ENCODE results near the gene DBP.
A peak's percentile ranks its signal among the peaks of the same experiment; 100 is the strongest.
"Not testable (repeated sequence)": the region's sequence is repeated elsewhere in the genome, so short reads cannot be mapped to it uniquely, and the experiment has no call there.

DBP gene

GRCh38 chr19:48668332-48668731, 31.2 kb upstream of the DBP start:
- DNase-seq (ENCODE audit: low read depth in 2 of 2, low spot score in 1 of 2) = no peak

GRCh38 chr19:48665786-48666185, 28.6 kb upstream of the DBP start:
- DNase-seq (ENCODE audit: low read depth in 2 of 2, low spot score in 1 of 2) = no peak

- DNase-seq (ENCODE audit: low read depth in 2 of 2, low spot score in 1 of 2) = no peak
Measured at GRCh38 chr19:48664476-48664875, 27.3 kb upstream of the DBP start.

DNA sequence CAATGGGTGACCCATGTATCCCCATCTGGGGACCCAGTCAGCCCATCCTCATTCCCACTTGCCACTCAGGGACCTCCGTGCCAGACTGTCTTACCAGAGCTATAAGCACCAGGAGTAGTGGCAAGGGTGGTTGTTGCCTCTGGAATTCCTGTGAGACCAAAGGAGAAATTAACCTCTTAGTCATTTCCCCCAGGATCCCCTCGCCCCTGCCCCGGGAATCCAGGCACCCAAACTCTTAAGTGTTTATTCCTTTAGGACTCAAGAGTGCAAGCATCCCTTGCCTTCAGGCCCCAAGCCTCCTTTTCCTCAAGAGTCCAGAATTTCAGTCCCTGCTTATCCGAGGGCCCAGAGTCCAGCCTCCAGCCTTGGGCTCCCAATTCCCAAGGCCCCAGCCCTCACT, 26.5 kb upstream of the DBP start:
- no peak for DNase-seq (ENCODE audit: low read depth in 2 of 2, low spot score in 1 of 2)

DNA sequence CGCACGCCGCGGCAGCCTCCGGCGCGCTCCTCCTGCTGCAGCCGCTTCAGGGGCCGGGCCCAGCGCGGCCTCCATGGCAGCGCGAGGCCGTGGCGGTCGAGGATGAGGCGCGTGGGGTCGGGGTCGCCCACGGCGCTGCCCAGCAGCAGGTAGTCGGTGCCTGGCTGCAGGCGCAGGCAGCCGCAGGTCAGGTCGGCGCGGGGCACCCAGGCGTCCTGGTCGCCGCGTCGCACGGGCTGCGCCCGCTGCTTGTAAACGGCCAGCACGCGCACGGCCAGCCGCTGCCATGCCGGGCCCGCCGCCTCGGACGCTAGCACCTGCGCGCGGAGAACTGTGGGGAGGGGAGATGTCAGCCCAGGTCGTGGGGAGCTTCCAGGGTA, 24.5 kb upstream of the DBP start:
- DNase-seq (ENCODE audit: low read depth in 2 of 2, low spot score in 1 of 2) = no peak

DNA sequence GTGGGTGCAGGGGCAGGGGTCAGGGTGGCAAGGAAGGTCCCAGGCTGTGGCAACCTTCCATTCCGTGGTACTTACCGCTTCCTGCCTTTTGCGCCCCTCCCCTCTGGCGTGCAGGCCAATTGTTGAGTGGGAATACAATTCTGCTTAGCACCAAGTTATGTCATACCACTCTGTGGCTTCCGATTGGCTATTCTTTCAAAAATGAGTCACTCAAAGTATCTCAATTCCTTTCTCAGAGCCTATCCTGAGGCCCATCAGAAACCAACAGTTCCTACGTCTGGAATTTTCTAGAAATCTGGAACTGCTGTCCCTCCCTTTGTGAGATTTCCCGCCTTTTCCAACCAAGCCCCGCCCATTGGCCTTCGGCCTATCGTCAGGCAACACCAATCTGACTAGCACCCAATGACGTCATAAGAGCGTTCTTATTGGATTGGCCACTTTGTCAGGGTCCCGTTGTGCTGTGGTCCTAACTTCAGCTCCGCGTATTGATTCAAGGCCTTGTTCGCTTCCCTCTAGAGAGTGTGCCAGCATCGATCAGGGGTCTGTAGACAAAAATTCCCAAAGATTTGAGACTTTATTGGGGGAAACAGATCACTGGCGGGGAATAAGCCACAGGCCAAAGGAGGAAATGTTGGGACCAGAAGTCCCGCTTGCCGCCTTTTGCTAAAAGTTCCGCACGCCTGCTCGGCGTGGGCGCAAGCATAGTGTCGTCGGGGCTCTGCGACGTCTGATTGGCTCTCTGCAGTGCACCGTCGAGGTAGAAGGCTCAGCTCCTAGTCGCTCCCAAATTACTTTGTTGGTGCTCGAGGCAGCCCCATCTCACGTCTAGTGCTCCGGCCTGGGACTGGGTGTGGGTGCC, 23.9 kb upstream of the DBP start:
- peak; percentile 56 to 59 for DNase-seq (ENCODE audit: low read depth in 2 of 2, low spot score in 1 of 2)

GRCh38 chr19:48659768-48660167, 22.6 kb upstream of the DBP start:
- DNase-seq (ENCODE audit: low read depth in 2 of 2, low spot score in 1 of 2) = no peak

DNA sequence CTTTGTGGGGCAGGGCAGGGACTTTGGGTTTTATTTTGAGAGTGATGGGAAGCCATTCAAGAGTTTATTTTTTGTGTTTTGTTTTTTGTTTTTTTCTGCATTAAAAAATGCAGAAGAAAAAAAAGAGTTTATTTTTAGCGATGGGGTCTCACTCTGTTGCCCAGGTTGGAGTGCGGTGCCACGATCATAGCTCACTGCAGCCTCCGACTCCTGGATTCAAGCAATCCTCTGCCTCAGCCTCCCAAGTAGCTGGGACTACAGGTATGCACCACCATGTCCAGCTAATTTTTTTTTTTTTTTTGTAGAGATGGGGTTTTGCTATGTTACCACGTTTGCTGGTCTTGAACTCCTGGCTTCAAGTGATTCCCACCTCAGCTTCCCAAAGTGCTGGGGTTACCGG, 21.3 kb upstream of the DBP start:
- DNase-seq (ENCODE audit: low read depth in 2 of 2, low spot score in 1 of 2) = no peak

DNA sequence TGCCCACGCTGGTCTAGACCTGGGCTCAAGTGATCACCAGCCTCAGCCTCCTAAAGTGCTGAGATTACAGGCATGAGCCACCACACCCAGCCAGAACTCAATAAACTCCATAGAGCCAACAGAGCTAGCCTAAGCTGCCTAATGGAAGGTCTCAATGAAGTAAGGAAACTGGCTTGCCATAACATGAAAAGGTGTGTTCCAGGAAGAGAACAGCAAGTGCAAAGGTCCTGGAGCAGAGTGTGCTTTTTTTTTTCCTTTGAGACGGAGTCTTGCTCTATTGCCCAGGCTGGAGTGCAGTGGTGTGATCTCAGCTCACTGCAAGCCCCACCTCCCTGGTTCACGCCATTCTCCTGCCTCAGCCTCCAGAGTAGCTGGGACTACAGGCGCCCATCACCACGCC, 20.6 kb upstream of the DBP start:
- not testable (repeated sequence) for DNase-seq (ENCODE audit: low read depth in 2 of 2, low spot score in 1 of 2)

- no peak for DNase-seq (ENCODE audit: low read depth in 2 of 2, low spot score in 1 of 2)
Measured at GRCh38 chr19:48656840-48657474, 19.8 kb upstream of the DBP start.

GRCh38 chr19:48654299-48655059, 17.3 kb upstream of the DBP start:
- DNase-seq (ENCODE audit: low read depth in 2 of 2, low spot score in 1 of 2) = no peak

DNA sequence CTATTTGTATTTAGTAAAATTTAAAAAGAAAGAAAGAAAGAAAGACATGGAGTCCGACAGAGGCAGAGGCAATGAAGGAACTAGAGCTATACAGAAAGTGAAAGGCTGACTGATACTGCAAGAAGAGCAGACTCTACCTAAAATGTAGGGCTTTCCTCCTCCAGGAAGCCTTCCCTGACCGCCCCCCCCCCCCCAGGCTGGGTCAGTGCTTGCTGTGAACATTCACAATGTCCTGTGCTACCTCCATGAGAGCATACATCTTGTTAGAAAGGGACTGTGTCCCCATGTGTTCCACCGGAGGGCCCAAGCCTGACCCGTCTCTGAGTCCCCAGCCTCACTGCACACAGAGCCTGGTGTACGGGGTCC, 14.5 kb upstream of the DBP start:
- DNase-seq (ENCODE audit: low read depth in 2 of 2, low spot score in 1 of 2) = no peak

- DNase-seq (ENCODE audit: low read depth in 2 of 2, low spot score in 1 of 2) = no peak
Measured at GRCh38 chr19:48650974-48651682, 13.9 kb upstream of the DBP start.

GRCh38 chr19:48648134-48648533, 11.0 kb upstream of the DBP start:
- DNase-seq (ENCODE audit: low read depth in 2 of 2, low spot score in 1 of 2) = no peak

DNA sequence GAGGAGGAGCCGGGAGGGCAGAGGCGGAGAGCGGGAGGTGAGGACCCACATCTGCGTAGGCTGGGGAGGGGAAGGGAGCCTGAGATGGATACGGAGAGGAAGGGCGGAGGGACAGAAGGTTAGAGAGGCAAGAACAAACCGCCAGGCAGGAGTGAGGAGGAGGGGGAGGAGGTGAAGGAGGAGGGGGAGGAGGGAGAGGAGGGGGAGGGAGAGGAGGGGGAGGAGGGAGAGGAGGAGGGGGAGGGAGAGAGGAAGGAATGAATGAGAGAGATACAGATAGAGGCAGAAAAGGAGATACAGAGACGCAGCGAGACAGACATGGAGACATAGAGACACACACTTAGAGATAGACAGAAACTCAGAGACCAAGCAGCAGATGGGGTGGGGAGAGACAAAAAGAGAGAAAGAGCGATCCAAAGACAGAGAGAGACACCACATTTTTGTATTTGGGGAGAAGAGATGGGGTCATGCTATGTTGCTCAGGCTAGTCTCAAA, 9.6 kb upstream of the DBP start:
- no peak for DNase-seq (ENCODE audit: low read depth in 2 of 2, low spot score in 1 of 2)

GRCh38 chr19:48646001-48646721, 9.0 kb upstream of the DBP start, which contains the start of gene CA11:
Gene CA11, minus strand, starts transcription at chr19:48646187. Its CDS starts 555 bp downstream, at chr19:48645632.
- DNase-seq (ENCODE audit: low read depth in 2 of 2, low spot score in 1 of 2) = peak; percentile 77 to 82

- DNase-seq (ENCODE audit: low read depth in 2 of 2, low spot score in 1 of 2) = no peak
Measured at GRCh38 chr19:48645620-48646000, 8.4 kb upstream of the DBP start.

GRCh38 chr19:48644839-48645619, 7.8 kb upstream of the DBP start:
- peak in 1 of 2 donors; percentile 60 for DNase-seq (ENCODE audit: low read depth in 2 of 2, low spot score in 1 of 2)

DNA sequence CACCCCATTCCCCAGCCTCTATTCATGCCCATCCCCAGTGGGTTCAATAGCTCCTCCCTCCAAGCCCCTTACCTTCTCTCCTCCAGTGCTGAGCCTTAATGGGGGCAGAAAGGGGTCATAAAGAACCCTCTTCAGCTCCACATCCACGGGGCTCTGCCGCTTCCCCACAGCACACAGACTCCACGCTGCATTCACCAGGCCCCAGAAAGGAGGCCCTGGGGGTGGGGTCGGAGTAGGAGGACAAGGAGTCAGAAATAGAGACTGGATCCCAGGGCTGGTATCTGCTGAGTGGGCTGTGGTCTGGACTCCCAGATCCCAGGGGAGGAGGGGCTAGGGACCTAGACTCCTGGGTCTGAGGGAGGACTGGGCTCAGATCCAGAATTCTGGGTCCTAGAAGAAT, 7.2 kb upstream of the DBP start:
- DNase-seq (ENCODE audit: low read depth in 2 of 2, low spot score in 1 of 2) = no peak

- DNase-seq (ENCODE audit: low read depth in 2 of 2, low spot score in 1 of 2) = no peak
Measured at GRCh38 chr19:48642862-48643261, 5.7 kb upstream of the DBP start.

All from stimulated activated CD8-positive, alpha-beta memory T cell treated with anti-CD3 and anti-CD28 coated beads, Interleukin-4, amount 100 ng/mL, for 4 hours (primary cell).